H1 (cell line): Measurements from ENCODE around the gene MYBPH. TPM values are rescaled to one million over a fixed set of nuclear protein-coding genes. Genes with fewer than 3 reads are reported as not detected.

Experiments
- BACH1 ChIP-seq: IDR thresholded peaks from 2 replicates; pipeline ENCODE4 v1.6.1; 2012; ENCODE audit warnings: low read length, improper control_type of control experiment
- BCL11A ChIP-seq, 2 experiments: IDR thresholded peaks; one replicate each; pipeline ENCODE4 v1.6.1; 2011; ENCODE audit warnings: low read depth in 2 of 2, low read length in 2 of 2, mild to moderate bottlenecking in 2 of 2
- CBX8 ChIP-seq: fragments of 300-800, 300-1000 bp; sonication (generic); IDR thresholded peaks from 2 replicates; pipeline ENCODE4 v1.7.1; 2016; ENCODE audit warnings: low read depth, low read length, borderline replicate concordance
- CREB1 ChIP-seq: IDR thresholded peaks from 2 replicates; pipeline ENCODE4 v1.6.1; 2012; ENCODE audit warnings: inconsistent platforms
- E2F6 ChIP-seq: IDR thresholded peaks from 2 replicates; pipeline ENCODE4 v1.6.1; 2012; ENCODE audit warnings: inconsistent platforms
- EZH2 ChIP-seq: fragments of 200-600 bp; sonication (generic); IDR thresholded peaks from 2 replicates; pipeline ENCODE4 v1.7.1; 2012; ENCODE audit warnings: low read depth, mild to moderate bottlenecking, moderate library complexity, low read length, inconsistent platforms; ENCODE audit not compliant: severe bottlenecking
- HDAC6 ChIP-seq: IDR thresholded peaks from one replicate; pipeline ENCODE4 v1.7.1; 2012; ENCODE audit warnings: low read depth, mild to moderate bottlenecking, inconsistent platforms, low read length, moderate library complexity
- JUND ChIP-seq: IDR thresholded peaks from 2 replicates; pipeline ENCODE4 v1.6.1; 2011; ENCODE audit warnings: mild to moderate bottlenecking, improper control_type of control experiment, low read length
- KDM4A ChIP-seq: IDR thresholded peaks from one replicate; pipeline ENCODE4 v1.7.1; 2012; ENCODE audit warnings: low read depth, mild to moderate bottlenecking, moderate library complexity, low read length, inconsistent platforms; ENCODE audit not compliant: severe bottlenecking
- NRF1 ChIP-seq: IDR thresholded peaks from 2 replicates; pipeline ENCODE4 v1.6.1; 2011; ENCODE audit warnings: mild to moderate bottlenecking, low read depth, low read length, improper control_type of control experiment
- PHF8 ChIP-seq: fragments of 200-600 bp; sonication (generic); conservative IDR thresholded peaks from 2 replicates; pipeline ENCODE4 v1.7.1; 2012; ENCODE audit warnings: low read depth, mild to moderate bottlenecking, inconsistent platforms, low read length, moderate library complexity
- RAD21 ChIP-seq, 2 experiments: IDR thresholded peaks in 1 of 2; conservative IDR thresholded peaks in 1 of 2; 2 replicates each; pipeline ENCODE4 v1.6.1; 2011; ENCODE audit warnings: low read depth in 2 of 2, low read length in 2 of 2, improper control_type of control experiment in 1 of 2, inconsistent platforms in 1 of 2, mild to moderate bottlenecking in 1 of 2, moderate library complexity in 1 of 2
- RBBP5 ChIP-seq: IDR thresholded peaks from 2 replicates; pipeline ENCODE4 v1.7.1; 2012; ENCODE audit warnings: low read depth, mild to moderate bottlenecking, inconsistent platforms, low read length, moderate library complexity, borderline replicate concordance
- SP4 ChIP-seq: IDR thresholded peaks from 2 replicates; pipeline ENCODE4 v1.6.1; 2012; ENCODE audit warnings: low read length, inconsistent platforms
- SRF ChIP-seq: IDR thresholded peaks from 2 replicates; pipeline ENCODE4 v1.6.1; 2011; ENCODE audit warnings: mild to moderate bottlenecking, low read depth, low read length, moderate library complexity
- TAF1 ChIP-seq: IDR thresholded peaks from 2 replicates; pipeline ENCODE4 v1.6.1; 2011; ENCODE audit warnings: mild to moderate bottlenecking, low read depth, low read length
- TCF12 ChIP-seq: IDR thresholded peaks from 2 replicates; pipeline ENCODE4 v1.6.1; 2011; ENCODE audit warnings: low read depth, mild to moderate bottlenecking, low read length
- TEAD4 ChIP-seq: IDR thresholded peaks from 2 replicates; pipeline ENCODE4 v1.6.1; 2012; ENCODE audit warnings: low read depth, low read length, inconsistent platforms, mixed read lengths
- YY1 ChIP-seq: IDR thresholded peaks from 2 replicates; pipeline ENCODE4 v1.6.1; 2011; ENCODE audit warnings: low read depth, mild to moderate bottlenecking, low read length
- polyA plus RNA-seq, 7 experiments: library from polyadenylated mRNA; depleted of rRNA in 3 of 7; stranded (reverse) in 5 of 7; unstranded in 2 of 7; fragments of >200 nt in 5 of 7; fragments of 200-250 nt in 2 of 7; gene quantifications; 1 replicate in 5 of 7; 2 replicates in 1 of 7; 4 replicates in 1 of 7; pipeline versions ENCODE4 v1.2.1 to v1.2.3, GENCODE V29; 2011 to 2013; ENCODE audit warnings: missing spikeins in 2 of 7, mixed read lengths in 2 of 7
- total RNA-seq: library from RNA; stranded (reverse); fragmentation: NEBNext Ultra II Directional; extraction: Animal tissue kit (Norgen Biotek cat#: 25700); gene quantifications from 2 replicates; pipeline ENCODE4 v1.2.1, GENCODE V29; 2021

The MYBPH gene
- total and polyA plus RNA-seq, 2 of the 8 experiments (the other 6 are each of a cell fraction or from before 2014, with no cell fraction given): not detected

- no peak for TF ChIP-seq BCL11A (IDR thresholded peaks at IDR 0.05; ENCODE audit: low read depth in 2 of 2, low read length in 2 of 2)
- TF ChIP-seq JUND: no peak
- no peak for TF ChIP-seq TAF1
- no peak for TF ChIP-seq EZH2
- 0 out of 2 replicates have a peak, but pooled peaks have one; percentile 40 for TF ChIP-seq SP4
- peak; percentile 59; the same call in 1 of the 2 replicates for TF ChIP-seq YY1
- no peak for TF ChIP-seq CBX8
- no peak for TF ChIP-seq SRF
- peak; percentile 63; the same call in 1 of the 2 replicates for TF ChIP-seq TEAD4
- no peak for TF ChIP-seq KDM4A
- no peak for TF ChIP-seq BACH1
- peak; percentile 88; the same call in 1 of the 2 replicates for TF ChIP-seq TCF12
- peak; percentile 82 to 90 for TF ChIP-seq RAD21 (IDR thresholded peaks at IDR 0.05 in 1 of 2, conservative IDR thresholded peaks at IDR 0.05 in 1 of 2; ENCODE audit: low read depth in 2 of 2, low read length in 2 of 2)
- TF ChIP-seq NRF1: no peak
- no peak for TF ChIP-seq HDAC6
- TF ChIP-seq CREB1: no peak
- no peak for TF ChIP-seq E2F6
- TF ChIP-seq RBBP5: no peak
- no peak for TF ChIP-seq PHF8
Observed at GRCh38 chr1:203172184-203173010, 3.2 kb downstream of the MYBPH start (continued).
